Activated T-helper 1 cell treated with Interleukin-2 at 50 U/mL for 16 hours (primary cell): ENCODE data around the gene EML6.

Experiments
- DNase-seq: peaks from one replicate; pipeline ENCODE4 v3.0.0-alpha.2; 2020; ENCODE audit warnings: low read depth

Gene EML6

DNA sequence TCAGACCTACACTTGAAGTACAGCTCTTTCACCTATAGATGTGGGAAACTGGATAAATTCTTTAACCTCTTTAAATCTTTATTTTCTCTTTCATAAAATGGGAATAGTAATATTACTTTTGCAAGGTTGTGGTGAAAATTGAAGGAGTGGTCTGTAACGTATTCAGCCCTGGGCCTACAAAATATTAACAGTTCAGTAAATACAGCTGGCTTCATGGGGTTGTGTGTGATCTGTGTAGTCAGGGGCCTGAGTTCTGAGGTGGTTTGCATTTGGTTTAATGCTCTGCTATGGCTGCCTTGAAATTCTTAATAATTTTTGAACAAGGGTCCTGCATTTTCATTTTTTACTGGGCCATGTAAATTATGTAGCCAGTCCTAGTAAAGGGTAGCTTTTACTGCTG is 16.8 kb upstream of the EML6 start:
- DNase-seq = no peak

DNA sequence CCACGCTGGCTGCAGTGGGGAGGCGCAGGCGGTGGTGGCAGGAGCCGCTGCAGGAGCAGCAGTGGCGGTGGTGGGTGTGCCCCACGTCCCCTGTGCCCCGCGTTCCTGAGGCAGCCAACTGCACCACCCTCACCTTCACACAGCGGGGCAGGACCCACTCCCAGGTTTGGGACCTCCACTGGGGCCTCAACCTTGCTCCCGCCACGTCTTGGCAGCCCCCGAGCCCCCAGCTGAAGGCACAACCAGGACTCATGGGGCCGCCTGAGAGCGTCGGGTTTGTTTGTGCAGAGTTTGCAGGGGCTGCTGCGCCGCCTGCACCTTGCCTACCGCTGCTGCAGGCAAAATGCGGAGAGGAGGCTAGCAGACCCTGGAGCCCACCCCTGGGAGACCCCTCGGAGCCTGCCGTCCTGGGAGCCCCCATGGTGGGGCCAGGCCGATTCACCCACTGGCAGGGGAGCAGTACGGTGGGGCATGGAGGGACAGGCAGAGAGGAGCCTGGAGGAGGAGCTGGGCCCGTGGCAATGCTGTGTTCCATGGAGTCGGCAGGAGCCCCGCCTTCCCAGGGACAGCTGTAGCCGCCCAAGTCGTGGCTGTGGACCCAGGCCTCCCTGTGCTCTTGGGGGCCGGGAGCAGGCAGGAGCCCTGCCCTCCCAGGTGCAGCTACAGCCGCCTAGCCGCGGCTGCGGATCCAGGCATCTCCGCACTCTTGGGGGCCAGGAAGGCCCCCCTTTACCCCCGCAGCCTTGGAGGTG is 14.7 kb upstream of the EML6 start:
- no peak for DNase-seq

DNA sequence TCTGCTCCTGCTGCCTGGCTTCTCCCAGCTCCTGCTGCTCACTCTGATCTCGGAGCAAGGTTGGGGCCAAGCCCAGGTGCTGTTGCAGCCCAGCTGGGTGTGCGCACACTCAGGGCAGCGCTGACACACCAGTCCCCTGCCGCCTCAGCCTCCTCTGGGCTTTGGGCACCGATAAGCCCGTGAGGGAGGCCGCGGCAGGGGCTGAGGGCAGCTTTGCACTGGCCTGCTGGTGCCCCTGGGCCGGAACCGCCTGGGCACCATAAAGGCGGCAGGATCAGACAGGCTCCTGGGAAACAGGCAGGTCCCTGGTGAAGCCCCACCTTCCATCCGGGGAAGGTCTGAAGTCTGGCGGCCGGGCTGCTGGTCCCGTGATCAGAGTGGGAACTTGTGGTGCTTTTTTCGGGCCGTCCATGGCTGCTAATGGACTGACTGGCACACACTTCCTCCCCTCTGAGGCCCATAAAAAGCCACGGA is 14.1 kb upstream of the EML6 start:
- DNase-seq = no peak

- no peak for DNase-seq
These were observed 13.2 kb upstream of the EML6 start for GRCh38 chr2:54710216-54710615.

DNA sequence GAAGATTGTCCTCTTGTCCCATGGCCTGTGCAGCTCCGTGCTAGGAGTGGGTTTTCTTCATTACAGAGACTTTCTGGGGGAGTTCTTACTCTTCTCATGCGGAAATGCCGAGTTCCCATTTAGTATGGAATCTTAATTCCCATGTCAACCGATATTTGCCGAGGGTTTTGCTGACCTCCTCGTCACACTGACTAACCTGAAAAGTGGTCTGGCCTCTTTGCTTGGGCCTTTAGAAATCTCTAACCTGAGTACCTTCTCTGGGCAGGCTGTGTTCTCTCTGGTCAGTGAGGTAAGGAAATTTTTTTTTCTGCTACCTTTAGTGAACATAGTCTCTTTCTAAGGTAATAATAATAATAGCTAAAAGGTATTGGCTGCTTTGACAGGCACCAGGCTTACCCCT is 10.9 kb upstream of the EML6 start:
- no peak for DNase-seq

DNA sequence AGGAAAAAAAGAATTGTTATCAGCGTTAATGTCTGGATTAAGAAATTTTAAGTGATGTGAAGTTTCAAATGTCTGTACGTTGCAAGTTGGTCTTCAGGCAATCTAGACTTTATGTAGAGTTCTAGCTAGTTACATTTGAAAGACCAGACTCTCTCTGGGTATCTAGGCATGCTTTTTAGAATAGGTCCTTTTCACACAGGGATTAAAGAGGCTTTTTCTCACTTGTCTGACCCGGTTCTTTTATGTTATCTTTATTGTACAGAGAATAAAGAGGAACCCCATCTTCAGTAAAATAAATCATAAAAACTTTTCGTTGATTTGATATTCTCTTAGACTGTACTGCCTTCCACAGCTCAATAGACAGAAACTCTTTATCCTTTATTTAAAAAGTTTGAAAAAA is 8.5 kb upstream of the EML6 start:
- DNase-seq = no peak

- DNase-seq = no peak
These were observed 7.1 kb upstream of the EML6 start for GRCh38 chr2:54716375-54716774.

DNA sequence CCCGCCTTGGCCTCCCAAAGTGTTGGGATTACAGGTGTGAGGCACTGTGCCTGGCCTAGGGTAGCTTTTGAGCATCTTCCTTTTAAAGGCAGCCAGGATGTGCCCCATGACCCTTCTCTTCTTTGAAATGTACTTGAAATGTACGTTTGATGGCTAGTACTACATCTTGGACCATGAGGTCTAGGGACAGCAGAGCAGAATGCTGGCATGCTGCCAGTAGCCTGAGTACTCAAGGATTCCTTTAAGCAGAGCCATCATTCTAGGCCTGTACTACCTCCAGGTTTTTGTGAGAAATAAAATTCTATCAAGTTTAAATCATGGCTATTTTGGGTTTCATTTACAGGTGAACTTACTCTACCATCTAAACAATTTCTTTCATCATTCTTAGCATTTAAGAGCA is 2.9 kb upstream of the EML6 start:
- no peak for DNase-seq

GRCh38 chr2:54722641-54723040 is 821 bp upstream of the EML6 start:
- DNase-seq = no peak

GRCh38 chr2:54723996-54724559 is 616 bp downstream of the EML6 start:
- no peak for DNase-seq

DNA sequence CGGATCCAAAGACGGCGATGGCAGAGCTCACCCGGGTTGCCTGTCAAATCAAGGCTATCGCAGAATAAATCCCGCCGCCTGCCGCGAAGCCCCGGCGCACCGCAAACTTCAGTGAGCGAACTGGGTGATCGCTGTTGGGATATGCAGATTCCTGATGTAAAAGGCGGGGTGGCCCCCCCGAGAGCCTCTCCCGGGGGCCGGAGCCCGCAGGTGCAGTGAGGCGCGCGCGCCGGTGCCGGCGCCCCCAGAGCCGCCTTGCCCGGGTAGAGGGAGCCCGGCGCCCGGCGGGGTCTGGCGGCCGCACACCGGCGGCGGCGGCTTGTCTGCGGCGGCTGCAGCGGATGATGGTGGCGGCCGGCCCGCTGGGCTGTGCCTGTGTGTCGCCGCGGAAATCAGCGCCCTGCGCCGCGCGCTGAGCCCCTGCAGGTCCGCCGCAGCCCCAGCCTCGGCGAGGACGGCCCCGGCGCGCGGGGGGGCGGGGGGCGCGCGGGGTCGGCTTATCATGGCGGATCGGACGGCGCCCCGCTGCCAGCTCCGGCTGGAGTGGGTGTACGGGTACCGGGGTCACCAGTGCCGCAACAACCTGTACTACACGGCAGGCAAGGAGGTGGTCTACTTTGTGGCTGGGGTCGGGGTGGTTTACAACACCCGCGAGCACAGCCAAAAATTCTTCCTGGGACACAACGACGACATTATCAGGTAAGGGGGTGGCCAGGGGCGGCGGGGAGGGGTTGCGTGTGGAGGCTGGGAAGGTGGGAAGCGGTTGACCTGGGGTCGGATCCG is 1.3 kb downstream of the EML6 start:
- DNase-seq = no peak

GRCh38 chr2:54725343-54726099 is 2.1 kb downstream of the EML6 start:
- no peak for DNase-seq

GRCh38 chr2:54726431-54726830 is 3.0 kb downstream of the EML6 start:
- no peak for DNase-seq

DNA sequence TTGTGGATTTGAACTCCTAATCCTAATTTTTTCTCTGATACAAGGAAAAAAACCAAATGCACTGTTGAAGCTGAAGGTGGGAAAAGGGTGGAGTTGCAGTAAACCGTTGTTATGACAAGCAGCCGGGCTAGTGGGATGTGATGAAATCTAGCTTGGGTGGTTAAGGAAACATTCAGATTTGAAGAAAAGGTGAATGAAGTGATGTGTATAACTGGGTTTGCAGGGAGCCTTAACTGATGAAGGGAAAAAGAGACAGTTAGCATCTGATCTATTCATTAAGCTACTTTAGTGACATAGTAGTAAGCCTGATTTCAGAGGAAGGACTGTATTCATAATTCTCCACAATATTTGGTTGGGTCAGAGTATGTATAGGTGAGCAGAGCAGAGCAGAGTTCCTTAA is 3.5 kb downstream of the EML6 start:
- no peak for DNase-seq

DNA sequence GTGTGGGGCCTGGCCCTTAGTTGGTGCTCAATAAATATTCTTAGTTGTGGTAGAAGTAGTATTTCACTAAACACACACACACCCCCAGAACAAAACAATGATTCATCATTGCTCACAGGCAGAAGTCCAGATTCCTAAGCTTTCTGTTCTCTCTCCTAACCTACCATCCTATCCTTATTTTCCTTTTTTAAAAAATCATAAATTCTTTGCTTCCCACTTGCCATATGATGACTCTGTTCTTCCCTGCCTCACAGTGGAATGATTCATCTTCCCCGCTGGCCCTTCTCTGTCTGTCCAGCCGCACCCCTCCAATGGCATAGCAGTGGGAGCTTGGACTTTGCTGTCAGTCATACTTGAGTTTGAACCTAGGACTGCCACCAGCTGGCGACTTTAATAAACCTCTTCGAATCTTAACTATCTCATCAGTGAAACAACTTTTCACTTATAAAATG is 5.2 kb downstream of the EML6 start:
- DNase-seq = no peak

- DNase-seq = no peak
These were observed 12.2 kb downstream of the EML6 start for GRCh38 chr2:54735636-54736035.

- DNase-seq = no peak
These were observed 14.8 kb downstream of the EML6 start for GRCh38 chr2:54738281-54738680.

DNA sequence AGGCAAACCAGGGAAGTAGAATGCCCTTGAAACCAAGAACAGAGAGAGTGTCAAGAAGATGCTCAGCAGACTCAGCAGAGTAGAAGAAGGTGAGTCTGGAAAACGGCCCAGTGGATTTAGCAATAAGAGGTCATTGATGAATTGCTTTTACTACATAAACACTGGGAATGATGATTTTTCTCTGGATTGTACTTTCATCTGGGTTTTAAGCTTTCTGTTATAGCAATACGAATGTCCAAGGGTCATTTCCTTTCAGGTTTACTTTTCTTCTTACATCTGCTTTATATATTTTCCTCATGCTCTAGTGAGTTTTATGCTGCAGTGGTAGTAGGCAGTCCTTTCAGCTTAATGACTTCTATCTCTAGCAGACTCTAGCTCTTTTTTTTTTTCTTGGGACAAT is 16.9 kb downstream of the EML6 start:
- DNase-seq = no peak

GRCh38 chr2:54741250-54741649 is 17.8 kb downstream of the EML6 start:
- DNase-seq = no peak

DNA sequence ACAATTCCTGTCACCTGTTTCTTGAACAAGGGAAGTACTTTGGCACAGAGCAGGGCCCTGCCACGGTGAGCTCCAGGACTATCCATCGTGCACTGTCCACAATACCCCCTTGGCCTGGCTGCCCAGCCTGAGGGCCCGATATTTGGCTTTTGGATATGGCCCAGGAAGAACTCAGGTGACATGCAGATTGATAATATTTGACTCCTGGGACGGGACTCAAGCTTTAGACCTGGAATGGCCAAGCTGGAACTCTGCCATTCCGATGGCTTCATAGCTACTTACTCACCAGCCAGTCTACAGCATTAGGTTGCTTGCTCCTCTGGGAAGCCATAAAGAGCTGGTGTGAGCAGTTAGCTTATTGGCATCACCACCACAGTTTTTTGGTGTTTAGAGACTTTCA is 26.6 kb downstream of the EML6 start:
- DNase-seq = no peak

GRCh38 chr2:54752439-54752838 is 29.0 kb downstream of the EML6 start:
- no peak for DNase-seq

GRCh38 chr2:54755641-54756326 is 32.3 kb downstream of the EML6 start:
- DNase-seq = no peak
